ENCODE measurements around the gene PHF21B.

The PHF21B gene

GRCh38 chr22:45006964-45007390, 2.8 kb downstream of the PHF21B start:
- Mint-ChIP-seq H3K4me1 (peaks cover 7 to 16% of the 10 kb centered on the region in 2 donors), H3K4me3 (peak overlapping the region; percentile 42 to 69)

DNA sequence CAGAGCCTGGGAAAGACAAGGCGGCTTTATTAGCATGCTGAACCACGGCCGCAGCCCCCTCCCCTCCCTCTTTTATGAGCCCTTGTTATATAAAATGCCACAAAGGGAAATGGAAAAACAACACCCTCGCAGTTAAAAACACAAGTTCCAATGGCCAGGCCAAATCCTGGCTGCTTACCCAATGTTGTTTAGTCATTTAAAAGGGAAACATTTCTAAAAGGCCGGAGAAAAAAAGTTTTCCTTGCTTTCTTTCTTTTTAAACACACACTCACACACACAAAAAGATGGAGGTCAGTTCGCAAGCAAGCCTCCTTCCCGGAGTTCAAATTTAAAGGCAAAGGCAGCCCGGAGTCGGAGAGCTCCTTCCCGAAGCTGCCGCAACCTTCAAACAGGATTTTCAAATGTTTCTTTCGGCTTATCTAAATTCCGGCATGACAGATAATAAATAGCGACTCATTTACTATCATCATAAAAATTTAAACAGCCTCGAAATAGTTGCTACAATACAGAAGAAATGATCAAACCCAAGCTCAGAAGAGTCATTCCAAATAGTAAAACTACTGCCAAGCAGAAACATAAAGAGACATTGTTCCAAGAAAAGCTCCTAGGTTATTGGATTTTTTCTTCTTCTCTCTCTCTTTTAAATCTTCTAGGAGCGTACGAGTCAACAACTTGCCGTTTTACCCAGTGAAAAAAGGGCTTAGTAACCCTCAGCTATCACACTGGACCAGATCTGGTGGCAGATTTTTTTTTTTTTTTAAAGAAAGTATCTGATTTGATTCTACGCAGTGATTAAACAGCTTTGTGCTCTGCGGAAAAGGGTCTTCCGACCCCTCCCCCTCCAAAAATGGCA, 3.5 kb downstream of the PHF21B start:
- Mint-ChIP-seq H3K4me3 (peak overlapping the region in 1 of 2 donors; percentile 13), H3K9me3 (no peaks in the 10 kb centered on the region), H3K4me1 (peaks cover 7 to 16% of the 10 kb centered on the region in 2 donors), H3K36me3 (peaks cover 3 to 5% of the 10 kb centered on the region in 2 donors), H3K27ac (no peak overlapping the region), H3K27me3 (peaks cover 62 to 72% of the 10 kb centered on the region in 2 donors)
- ATAC-seq (replicated peaks), result no peak
- DNase-seq, result no peak

More at GRCh38 chr22:45006964-45007390, 2.8 kb downstream of the PHF21B start:
- ATAC-seq (replicated peaks) (no peak), DNase-seq (no peak)
- Mint-ChIP-seq H3K9me3 (no peaks in the 10 kb centered on the region), H3K27ac (no peak overlapping the region), H3K27me3 (peaks cover 64 to 72% of the 10 kb centered on the region in 2 donors), H3K36me3 (peaks cover 3 to 5% of the 10 kb centered on the region in 2 donors)

- DNase-seq (no peak), ATAC-seq (replicated peaks) (no peak)
- Mint-ChIP-seq H3K4me3 (no peak overlapping the region), H3K9me3 (no peaks in the 10 kb centered on the region), H3K27me3 (peaks cover 61 to 93% of the 10 kb centered on the region in 2 donors), H3K36me3 (no peaks in the 10 kb centered on the region), H3K27ac (no peak overlapping the region), H3K4me1 (peaks cover 0 to 7% of the 10 kb centered on the region in 2 donors)
Measured at GRCh38 chr22:45001653-45002052, 8.2 kb downstream of the PHF21B start.

- ATAC-seq (replicated peaks), result no peak
- H3K27ac Mint-ChIP-seq, result no peak overlapping the region
- no peaks in the 10 kb centered on the region for H3K4me1 Mint-ChIP-seq
- no peak for DNase-seq
- no peak overlapping the region for H3K4me3 Mint-ChIP-seq
- H3K9me3 Mint-ChIP-seq, result no peaks in the 10 kb centered on the region
- H3K36me3 Mint-ChIP-seq, result no peaks in the 10 kb centered on the region
- H3K27me3 Mint-ChIP-seq, result peaks cover 50 to 85% of the 10 kb centered on the region in 2 donors
Measured at GRCh38 chr22:45000330-45000729, 9.5 kb downstream of the PHF21B start.

GRCh38 chr22:44999687-45000086, 10.1 kb downstream of the PHF21B start:
- no peak for DNase-seq
- no peaks in the 10 kb centered on the region for H3K36me3 Mint-ChIP-seq
- H3K4me1 Mint-ChIP-seq, result no peaks in the 10 kb centered on the region
- no peaks in the 10 kb centered on the region for H3K9me3 Mint-ChIP-seq
- no peak overlapping the region for H3K27ac Mint-ChIP-seq
- no peak for ATAC-seq (replicated peaks)
- H3K4me3 Mint-ChIP-seq, result no peak overlapping the region
- peaks cover 43 to 79% of the 10 kb centered on the region in 2 donors for H3K27me3 Mint-ChIP-seq

- H3K4me1 Mint-ChIP-seq, result no peaks in the 10 kb centered on the region
- peaks cover 39 to 74% of the 10 kb centered on the region in 2 donors for H3K27me3 Mint-ChIP-seq
- no peak overlapping the region for H3K27ac Mint-ChIP-seq
- H3K36me3 Mint-ChIP-seq, result no peaks in the 10 kb centered on the region
- DNase-seq, result no peak
- H3K9me3 Mint-ChIP-seq, result no peaks in the 10 kb centered on the region
- ATAC-seq (replicated peaks), result no peak
- no peak overlapping the region for H3K4me3 Mint-ChIP-seq
Measured at GRCh38 chr22:44999231-44999630, 10.6 kb downstream of the PHF21B start.

DNA sequence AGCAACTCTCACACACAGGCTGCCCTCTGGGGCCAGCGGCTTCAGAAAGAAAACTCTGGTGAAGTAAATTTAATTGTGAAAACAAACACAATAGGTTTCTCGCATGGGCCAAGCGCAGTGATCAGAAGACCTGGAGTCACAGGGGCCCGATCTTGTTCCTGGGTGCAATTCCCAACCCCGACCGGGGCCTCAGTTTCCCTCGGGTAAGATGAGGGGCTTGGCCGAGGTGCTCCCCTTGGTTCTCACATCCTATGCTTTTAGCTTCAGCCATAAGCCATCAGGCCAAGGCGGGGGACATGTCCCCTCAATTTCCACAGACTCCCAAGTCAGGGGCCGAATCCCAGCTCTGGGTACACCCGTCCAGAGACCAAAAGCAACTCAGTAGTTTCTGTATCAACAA, 11.5 kb downstream of the PHF21B start:
- Mint-ChIP-seq H3K36me3 (no peaks in the 10 kb centered on the region), H3K9me3 (no peaks in the 10 kb centered on the region), H3K4me1 (no peaks in the 10 kb centered on the region), H3K27ac (no peak overlapping the region), H3K27me3 (peaks cover 29 to 65% of the 10 kb centered on the region in 2 donors), H3K4me3 (no peak overlapping the region)
- ATAC-seq (replicated peaks) (no peak), DNase-seq (no peak)

GRCh38 chr22:44997060-44997459, 12.7 kb downstream of the PHF21B start:
- H3K27me3 Mint-ChIP-seq, result peaks cover 18 to 52% of the 10 kb centered on the region in 2 donors
- DNase-seq (no peak), ATAC-seq (replicated peaks) (no peak)
- peak overlapping the region; percentile 42 for H3K27ac Mint-ChIP-seq
- H3K36me3 Mint-ChIP-seq, result no peaks in the 10 kb centered on the region
- no peaks in the 10 kb centered on the region for H3K9me3 Mint-ChIP-seq
- H3K4me1 Mint-ChIP-seq, result no peaks in the 10 kb centered on the region
- H3K4me3 Mint-ChIP-seq, result no peak overlapping the region

- no peaks in the 10 kb centered on the region for H3K36me3 Mint-ChIP-seq
- peaks cover 17 to 48% of the 10 kb centered on the region in 2 donors for H3K27me3 Mint-ChIP-seq
- peak overlapping the region; percentile 42 for H3K27ac Mint-ChIP-seq
- DNase-seq (no peak), ATAC-seq (replicated peaks) (no peak)
- no peaks in the 10 kb centered on the region for H3K9me3 Mint-ChIP-seq
- no peaks in the 10 kb centered on the region for H3K4me1 Mint-ChIP-seq
- no peak overlapping the region for H3K4me3 Mint-ChIP-seq
Measured at GRCh38 chr22:44996648-44997047, 13.2 kb downstream of the PHF21B start.

DNA sequence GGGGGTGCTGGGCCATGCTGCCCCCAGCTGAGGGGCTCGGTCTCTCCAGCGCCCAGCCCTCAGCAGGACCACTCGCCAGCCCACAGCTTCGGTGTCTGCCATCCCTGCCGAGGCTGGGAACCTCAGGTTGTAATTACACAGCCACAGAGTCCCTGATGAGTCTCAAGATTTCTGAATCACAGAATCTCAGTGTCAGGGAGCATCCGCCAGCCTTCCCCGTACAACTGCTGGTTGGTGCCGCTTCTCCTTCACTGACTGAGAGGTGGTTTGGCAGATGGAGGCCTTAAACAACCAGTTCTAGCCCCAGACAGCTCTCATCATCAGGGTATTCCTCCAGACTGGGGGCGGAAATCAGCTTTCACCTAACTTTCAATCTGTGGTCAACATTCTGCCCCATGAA, 13.7 kb downstream of the PHF21B start:
- Mint-ChIP-seq H3K27ac (no peak overlapping the region), H3K9me3 (no peaks in the 10 kb centered on the region), H3K4me3 (no peak overlapping the region), H3K36me3 (no peaks in the 10 kb centered on the region), H3K4me1 (no peaks in the 10 kb centered on the region), H3K27me3 (peaks cover 14 to 43% of the 10 kb centered on the region in 2 donors)
- DNase-seq (no peak), ATAC-seq (replicated peaks) (no peak)

DNA sequence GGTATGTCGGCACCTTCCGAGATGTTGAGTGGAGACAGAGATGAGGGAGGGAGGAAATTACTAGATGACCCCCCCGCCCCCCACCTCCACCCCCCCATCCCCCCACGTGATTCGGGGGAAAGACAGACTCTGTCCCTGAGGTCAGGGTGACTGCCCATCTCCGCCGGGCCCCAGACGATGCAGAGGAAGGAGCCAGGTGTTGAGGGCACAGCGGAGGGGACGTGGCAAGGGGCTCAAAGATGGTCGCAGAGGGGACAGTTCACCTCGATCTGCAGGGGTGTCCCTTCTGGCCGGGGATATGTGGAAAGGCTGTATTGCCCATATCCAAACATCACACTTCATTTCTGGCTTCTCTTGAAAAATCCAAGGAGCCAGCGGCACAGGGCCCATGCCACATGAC, 14.1 kb downstream of the PHF21B start:
- H3K27ac Mint-ChIP-seq, result no peak overlapping the region
- no peak for DNase-seq
- no peaks in the 10 kb centered on the region for H3K9me3 Mint-ChIP-seq
- no peak for ATAC-seq (replicated peaks)
- no peaks in the 10 kb centered on the region for H3K4me1 Mint-ChIP-seq
- no peak overlapping the region for H3K4me3 Mint-ChIP-seq
- no peaks in the 10 kb centered on the region for H3K36me3 Mint-ChIP-seq
- peaks cover 14 to 44% of the 10 kb centered on the region in 2 donors for H3K27me3 Mint-ChIP-seq

GRCh38 chr22:44995105-44995514, 14.7 kb downstream of the PHF21B start:
- Mint-ChIP-seq H3K36me3 (no peaks in the 10 kb centered on the region), H3K27ac (no peak overlapping the region), H3K27me3 (peaks cover 14 to 46% of the 10 kb centered on the region in 2 donors), H3K9me3 (no peaks in the 10 kb centered on the region), H3K4me3 (no peak overlapping the region), H3K4me1 (no peaks in the 10 kb centered on the region)
- no peak for ATAC-seq (replicated peaks)
- no peak for DNase-seq

DNA sequence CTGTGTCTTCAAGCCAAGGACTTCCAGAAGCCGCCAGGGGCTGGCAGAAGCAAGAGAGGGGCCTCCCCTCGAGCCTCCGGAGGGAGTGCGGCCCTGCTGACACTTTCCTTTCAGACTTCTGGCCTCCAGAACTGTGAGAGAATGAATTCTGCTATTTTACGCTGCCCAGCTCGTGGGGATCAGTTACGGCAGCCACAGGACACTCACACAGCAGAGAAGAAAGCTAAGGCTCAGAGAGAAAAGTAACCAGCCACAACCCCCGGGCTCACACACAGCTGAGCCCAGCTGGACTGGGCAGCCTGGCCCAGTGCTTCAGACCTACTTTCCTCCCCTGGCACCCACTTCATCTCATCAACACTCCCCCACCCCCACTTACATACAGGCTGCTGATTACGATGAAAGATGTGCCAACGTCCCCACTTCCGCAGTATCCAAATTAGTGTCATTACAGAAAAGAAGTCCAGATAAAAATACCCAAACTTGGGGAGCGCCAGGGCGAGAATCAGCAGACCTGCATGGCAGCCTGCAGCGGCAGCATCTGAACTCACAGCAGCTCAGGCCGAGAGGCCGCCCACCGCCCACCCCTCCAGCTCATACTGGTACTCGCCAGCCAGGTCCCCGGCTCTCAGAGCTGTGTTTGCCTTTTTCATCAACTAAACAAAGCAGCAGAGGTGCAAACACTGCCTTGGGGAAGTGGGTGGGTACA, 15.3 kb downstream of the PHF21B start:
- Mint-ChIP-seq H3K4me3 (no peak overlapping the region), H3K27me3 (peaks cover 14 to 42% of the 10 kb centered on the region in 2 donors), H3K4me1 (no peaks in the 10 kb centered on the region), H3K9me3 (no peaks in the 10 kb centered on the region), H3K27ac (no peak overlapping the region), H3K36me3 (no peaks in the 10 kb centered on the region)
- ATAC-seq (replicated peaks) (no peak), DNase-seq (no peak)

DNA sequence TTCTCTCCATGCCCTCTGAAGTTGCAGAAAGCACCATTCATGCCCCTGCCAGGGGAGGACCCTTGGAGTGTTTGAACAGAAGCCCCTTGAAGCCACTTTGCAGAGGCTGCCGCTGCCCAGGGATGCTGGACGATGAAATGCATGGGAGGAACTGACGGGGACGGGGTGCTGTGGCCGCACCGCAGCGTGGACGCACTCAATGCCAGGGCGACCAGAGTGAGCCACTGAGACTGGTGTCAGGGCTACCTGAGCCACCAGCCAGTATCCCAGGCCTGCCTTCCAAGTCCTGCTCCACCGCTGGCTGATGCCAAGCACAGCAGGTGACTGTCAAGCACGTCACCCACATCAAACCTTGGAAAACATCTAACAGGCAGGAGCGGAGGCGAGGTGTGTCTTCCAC, 17.6 kb downstream of the PHF21B start:
- ATAC-seq (replicated peaks), result no peak
- no peak for DNase-seq
- Mint-ChIP-seq H3K4me3 (no peak overlapping the region), H3K9me3 (peaks cover 0 to 3% of the 10 kb centered on the region in 2 donors), H3K27me3 (peaks cover 12 to 22% of the 10 kb centered on the region in 2 donors), H3K4me1 (no peaks in the 10 kb centered on the region), H3K36me3 (no peaks in the 10 kb centered on the region), H3K27ac (no peak overlapping the region)

DNA sequence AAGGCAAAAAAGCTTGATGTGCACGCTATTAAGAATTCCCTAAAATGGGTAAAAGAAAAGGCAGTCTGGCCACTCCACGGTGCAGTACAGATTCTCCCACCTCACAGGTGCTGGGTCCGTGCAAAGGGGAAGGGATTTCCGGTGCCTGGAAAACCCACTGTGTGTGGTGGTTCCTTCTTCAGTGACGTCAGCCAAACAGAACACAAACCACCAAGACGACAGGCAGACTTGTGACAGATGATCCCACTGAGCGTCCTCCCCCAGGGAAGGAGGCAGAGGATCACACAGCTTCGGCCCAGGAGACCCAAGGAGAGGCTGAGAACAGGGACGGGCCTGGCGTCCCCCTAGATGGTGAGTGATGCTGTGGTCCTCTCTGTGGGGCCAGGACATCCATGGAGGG, 18.6 kb downstream of the PHF21B start:
- no peaks in the 10 kb centered on the region for H3K36me3 Mint-ChIP-seq
- ATAC-seq (replicated peaks), result no peak
- no peak overlapping the region for H3K27ac Mint-ChIP-seq
- H3K4me3 Mint-ChIP-seq, result no peak overlapping the region
- H3K27me3 Mint-ChIP-seq, result peaks cover 5 to 12% of the 10 kb centered on the region in 2 donors
- DNase-seq, result no peak
- peaks cover 0 to 3% of the 10 kb centered on the region in 2 donors for H3K9me3 Mint-ChIP-seq
- no peaks in the 10 kb centered on the region for H3K4me1 Mint-ChIP-seq
